Stimulated activated CD4-positive, alpha-beta T cell treated with anti-CD3 and anti-CD28 coated beads, Interleukin-15, amount 100 ng/mL, for 1 hour (primary cell): ENCODE data around the gene SEPTIN12.

Experiments used
- DNase-seq, 2 donors: peaks; one replicate each; pipeline ENCODE4 v3.0.0-alpha.2; 2020; ENCODE audit warnings: low read depth in 1 of 2, low spot score in 1 of 2

The SEPTIN12 gene

GRCh38 chr16:4802659-4803287 lies 14.6 kb upstream of the SEPTIN12 start:
- DNase-seq: peak; percentile 83 to 86

- peak; percentile 59 to 67 for DNase-seq
Observed at GRCh38 chr16:4801962-4802658, 14.0 kb upstream of the SEPTIN12 start, which contains the start of gene ROGDI. Gene ROGDI, minus strand, starts transcription at chr16:4802633. Its CDS starts 62 bp downstream, at chr16:4802571.

- no peak for DNase-seq
Observed at GRCh38 chr16:4801051-4801961, 13.2 kb upstream of the SEPTIN12 start.

GRCh38 chr16:4800290-4801041 lies 12.3 kb upstream of the SEPTIN12 start:
- no peak for DNase-seq

GRCh38 chr16:4799171-4799855 lies 11.2 kb upstream of the SEPTIN12 start:
- no peak for DNase-seq

GRCh38 chr16:4798456-4798855 lies 10.3 kb upstream of the SEPTIN12 start:
- DNase-seq: no peak

GRCh38 chr16:4797805-4798252 lies 9.7 kb upstream of the SEPTIN12 start:
- DNase-seq: no peak

- no peak for DNase-seq
Observed at GRCh38 chr16:4796982-4797804, 9.0 kb upstream of the SEPTIN12 start.

GRCh38 chr16:4795828-4796572 lies 7.9 kb upstream of the SEPTIN12 start:
- DNase-seq: no peak

GRCh38 chr16:4795181-4795827 lies 7.2 kb upstream of the SEPTIN12 start, which contains the start of gene SMIM22:
Gene SMIM22, plus strand, starts transcription at chr16:4795369. Its CDS starts 366 bp downstream, at chr16:4795735.
- DNase-seq: no peak

- DNase-seq: no peak
Observed at GRCh38 chr16:4792951-4793513, 4.9 kb upstream of the SEPTIN12 start.

GRCh38 chr16:4790871-4791270 lies 2.7 kb upstream of the SEPTIN12 start:
- DNase-seq: no peak

- no peak for DNase-seq
Observed at GRCh38 chr16:4790261-4790660, 2.1 kb upstream of the SEPTIN12 start.

- DNase-seq: no peak
Observed at GRCh38 chr16:4788910-4789309, 765 bp upstream of the SEPTIN12 start.

- no peak for DNase-seq
Observed at GRCh38 chr16:4788489-4788889, 344 bp upstream of the SEPTIN12 start.

GRCh38 chr16:4787068-4787467 lies 1.1 kb downstream of the SEPTIN12 start:
- DNase-seq: no peak

- no peak for DNase-seq
Observed at GRCh38 chr16:4785758-4786433, 2.2 kb downstream of the SEPTIN12 start.
